ENCODE measurements around the gene OLIG1.

The OLIG1 gene

GRCh38 chr21:33061233-33061632 lies 8.7 kb upstream of the OLIG1 start:
- in situ Hi-C loops (cut with MboI; ENCODE audit: low sequenced_read_pairs): no loop called here

- in situ Hi-C loops (cut with MboI; ENCODE audit: low sequenced_read_pairs): no loop called here
Observed at GRCh38 chr21:33063375-33063883, 6.5 kb upstream of the OLIG1 start.

DNA sequence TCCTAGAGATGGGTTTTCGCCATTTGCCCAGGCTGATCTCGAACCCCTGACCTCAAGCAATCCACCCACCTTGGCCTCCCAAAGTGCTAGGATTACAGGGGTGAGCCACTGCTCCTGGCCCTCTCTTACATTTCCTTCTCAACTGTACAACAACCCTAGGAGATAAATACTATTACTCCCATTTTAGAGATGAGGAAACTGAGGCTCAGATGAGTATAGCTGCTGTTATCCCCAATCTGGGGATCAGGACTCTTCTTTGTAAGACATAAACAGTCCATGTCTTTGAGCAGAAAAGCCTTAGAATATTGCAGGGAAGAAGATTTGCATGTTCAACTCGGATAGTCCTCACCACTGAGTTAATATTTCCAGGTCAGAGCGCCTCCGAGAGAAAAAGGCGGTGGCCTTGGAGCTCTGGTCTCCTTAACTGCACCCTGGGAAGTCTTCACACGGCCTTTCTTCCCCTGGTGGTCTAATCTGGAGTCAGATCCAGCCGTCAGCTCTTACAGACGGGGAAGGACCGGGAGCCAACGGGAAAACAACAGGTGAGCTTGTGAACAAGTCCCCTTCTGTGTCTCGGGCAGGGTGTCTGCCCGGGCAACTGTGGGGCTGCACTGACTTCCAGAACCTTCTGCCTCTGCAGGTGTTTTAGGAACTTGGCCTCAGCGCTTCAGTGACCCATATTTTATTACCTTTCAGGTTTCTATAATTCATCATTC lies 5.9 kb upstream of the OLIG1 start:
- in situ Hi-C loops (cut with MboI; ENCODE audit: low sequenced_read_pairs): no loop called here

- in situ Hi-C loops (cut with MboI; ENCODE audit: low sequenced_read_pairs): no loop called here
Observed at GRCh38 chr21:33064623-33065390, 5.1 kb upstream of the OLIG1 start.

DNA sequence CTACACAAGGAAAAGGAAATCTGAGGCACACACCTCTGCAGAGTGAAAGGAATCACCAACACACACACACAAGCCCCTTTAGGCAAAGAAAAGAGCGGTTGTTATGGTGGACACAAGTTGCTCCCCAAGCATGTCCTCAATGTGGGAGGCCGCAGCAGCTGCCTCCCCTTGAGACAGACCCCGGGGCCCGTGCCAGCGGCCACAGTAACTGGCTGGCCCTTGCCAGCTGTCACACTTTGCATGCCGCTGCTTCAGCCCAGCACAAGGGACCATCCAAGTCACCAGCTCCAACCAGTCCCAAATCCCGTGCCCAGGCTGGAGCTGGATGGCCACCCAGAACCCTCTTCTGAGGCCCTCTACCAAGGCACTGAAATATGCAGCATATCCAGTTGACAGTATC lies 2.9 kb upstream of the OLIG1 start:
- in situ Hi-C loops (cut with MboI; ENCODE audit: low sequenced_read_pairs): no loop called here

DNA sequence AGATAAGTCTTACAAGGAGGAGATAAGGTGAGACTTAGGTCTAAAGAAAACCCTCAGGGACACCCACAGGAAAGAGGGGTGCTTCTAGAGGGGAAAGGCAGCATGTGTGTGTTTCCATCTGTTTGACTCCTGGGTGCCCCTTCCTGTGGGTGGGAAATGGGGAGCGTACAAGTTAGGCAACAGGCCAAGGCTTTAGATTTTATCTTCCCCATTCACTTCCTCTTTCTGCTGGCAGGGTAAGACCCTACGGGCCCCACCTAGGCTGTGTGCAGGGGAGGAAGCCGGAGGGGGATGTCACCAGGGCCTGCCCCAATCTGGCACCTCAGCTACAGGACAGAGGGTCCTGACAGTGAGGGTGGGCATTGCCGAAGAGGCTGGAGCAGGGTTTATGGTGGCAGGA lies 2.5 kb upstream of the OLIG1 start:
- in situ Hi-C loops (cut with MboI; ENCODE audit: low sequenced_read_pairs): no loop called here

GRCh38 chr21:33069243-33069642 lies 698 bp upstream of the OLIG1 start:
- in situ Hi-C loops (cut with MboI; ENCODE audit: low sequenced_read_pairs): no loop called here

DNA sequence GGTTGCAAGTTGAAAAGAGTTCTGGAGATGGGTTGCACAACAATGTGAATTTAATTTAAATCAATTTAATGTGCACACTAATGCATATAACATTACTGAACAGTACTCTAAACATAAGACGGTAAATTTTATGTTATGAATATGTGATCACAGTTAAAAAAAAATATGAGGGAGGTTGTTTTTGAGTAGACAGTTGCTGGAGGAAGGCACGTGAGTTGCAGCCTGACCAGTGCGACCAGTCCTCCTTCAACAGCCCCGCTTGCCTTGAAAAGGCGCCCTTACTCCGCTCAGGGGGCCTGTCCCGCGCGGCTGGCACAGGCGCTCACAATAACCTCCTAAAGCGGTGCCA lies 322 bp upstream of the OLIG1 start:
- in situ Hi-C loops (cut with MboI; ENCODE audit: low sequenced_read_pairs): no loop called here

DNA sequence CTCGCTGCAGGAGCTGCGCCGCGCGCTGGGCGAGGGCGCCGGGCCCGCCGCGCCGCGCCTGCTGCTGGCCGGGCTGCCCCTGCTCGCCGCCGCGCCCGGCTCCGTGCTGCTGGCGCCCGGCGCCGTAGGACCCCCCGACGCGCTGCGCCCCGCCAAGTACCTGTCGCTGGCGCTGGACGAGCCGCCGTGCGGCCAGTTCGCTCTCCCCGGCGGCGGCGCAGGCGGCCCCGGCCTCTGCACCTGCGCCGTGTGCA lies 730 bp downstream of the OLIG1 start:
- in situ Hi-C loops (cut with MboI; ENCODE audit: low sequenced_read_pairs): no loop called here

DNA sequence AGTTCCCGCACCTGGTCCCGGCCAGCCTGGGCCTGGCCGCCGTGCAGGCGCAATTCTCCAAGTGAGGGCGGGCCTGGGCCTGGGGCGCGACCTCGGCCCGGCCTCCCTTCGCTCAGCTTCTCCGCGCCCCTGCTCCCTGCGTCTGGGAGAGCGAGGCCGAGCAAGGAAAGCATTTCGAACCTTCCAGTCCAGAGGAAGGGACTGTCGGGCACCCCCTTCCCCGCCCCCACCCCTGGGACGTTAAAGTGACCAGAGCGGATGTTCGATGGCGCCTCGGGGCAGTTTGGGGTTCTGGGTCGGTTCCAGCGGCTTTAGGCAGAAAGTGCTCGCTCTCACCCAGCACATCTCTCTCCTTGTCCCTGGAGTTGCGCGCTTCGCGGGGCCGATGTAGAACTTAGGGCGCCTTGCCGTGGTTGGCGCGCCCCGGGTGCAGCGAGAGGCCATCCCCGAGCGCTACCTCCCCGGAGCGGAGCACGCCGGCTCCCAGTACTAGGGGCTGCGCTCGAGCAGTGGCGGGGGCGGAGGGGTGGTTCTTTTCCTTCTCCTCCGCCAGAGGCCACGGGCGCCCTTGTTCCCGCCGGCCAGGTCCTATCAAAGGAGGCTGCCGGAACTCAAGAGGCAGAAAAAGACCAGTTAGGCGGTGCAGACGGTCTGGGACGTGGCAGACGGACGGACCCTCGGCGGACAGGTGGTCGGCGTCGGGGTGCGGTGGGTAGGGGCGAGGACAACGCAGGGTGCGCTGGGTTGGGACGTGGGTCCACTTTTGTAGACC lies 1.2 kb downstream of the OLIG1 start:
- in situ Hi-C loops (cut with MboI; ENCODE audit: low sequenced_read_pairs): no loop called here

DNA sequence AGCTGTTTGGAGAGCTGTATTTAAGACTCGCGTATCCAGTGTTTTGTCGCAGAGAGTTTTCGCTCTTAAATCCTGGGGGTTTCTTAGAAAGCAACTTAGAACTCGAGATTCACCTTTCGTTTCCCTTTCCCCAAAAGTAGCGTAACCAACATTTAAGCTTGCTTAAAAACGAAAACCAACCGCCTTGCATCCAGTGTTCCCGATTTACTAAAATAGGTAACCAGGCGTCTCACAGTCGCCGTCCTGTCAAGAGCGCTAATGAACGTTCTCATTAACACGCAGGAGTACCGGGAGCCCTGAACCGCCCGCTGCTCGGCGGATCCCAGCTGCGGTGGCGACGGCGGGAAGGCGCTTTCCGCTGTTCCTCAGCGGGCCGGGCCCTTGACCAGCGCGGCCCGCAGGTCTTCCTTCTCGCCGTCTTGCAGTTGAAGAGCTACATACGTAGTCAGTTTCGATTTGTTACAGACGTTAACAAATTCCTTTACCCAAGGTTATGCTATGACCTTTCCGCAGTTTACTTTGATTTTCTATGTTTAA lies 1.9 kb downstream of the OLIG1 start:
- in situ Hi-C loops (cut with MboI; ENCODE audit: low sequenced_read_pairs): no loop called here

- in situ Hi-C loops (cut with MboI; ENCODE audit: low sequenced_read_pairs): no loop called here
Observed at GRCh38 chr21:33073636-33074035, 3.7 kb downstream of the OLIG1 start.

DNA sequence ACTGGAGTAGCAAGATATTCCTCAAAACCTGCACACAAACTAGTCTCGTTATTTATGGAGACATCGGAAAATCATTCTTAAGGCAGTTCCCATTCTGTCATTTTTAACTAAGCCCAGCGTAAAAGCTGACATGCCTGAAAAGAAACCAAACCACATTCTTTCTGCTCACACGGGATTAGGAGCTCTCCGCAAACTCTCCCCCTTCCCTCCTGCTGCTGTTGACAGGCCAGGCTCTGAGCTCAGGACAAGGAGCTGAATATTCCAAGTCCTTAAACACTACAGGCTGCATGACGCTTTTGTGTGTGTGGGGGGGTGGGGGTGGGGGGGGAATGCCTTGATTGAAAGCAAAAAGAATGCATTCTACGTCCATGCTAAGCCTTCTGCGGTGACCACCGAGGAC lies 5.2 kb downstream of the OLIG1 start:
- in situ Hi-C loops (cut with MboI; ENCODE audit: low sequenced_read_pairs): no loop called here

DNA sequence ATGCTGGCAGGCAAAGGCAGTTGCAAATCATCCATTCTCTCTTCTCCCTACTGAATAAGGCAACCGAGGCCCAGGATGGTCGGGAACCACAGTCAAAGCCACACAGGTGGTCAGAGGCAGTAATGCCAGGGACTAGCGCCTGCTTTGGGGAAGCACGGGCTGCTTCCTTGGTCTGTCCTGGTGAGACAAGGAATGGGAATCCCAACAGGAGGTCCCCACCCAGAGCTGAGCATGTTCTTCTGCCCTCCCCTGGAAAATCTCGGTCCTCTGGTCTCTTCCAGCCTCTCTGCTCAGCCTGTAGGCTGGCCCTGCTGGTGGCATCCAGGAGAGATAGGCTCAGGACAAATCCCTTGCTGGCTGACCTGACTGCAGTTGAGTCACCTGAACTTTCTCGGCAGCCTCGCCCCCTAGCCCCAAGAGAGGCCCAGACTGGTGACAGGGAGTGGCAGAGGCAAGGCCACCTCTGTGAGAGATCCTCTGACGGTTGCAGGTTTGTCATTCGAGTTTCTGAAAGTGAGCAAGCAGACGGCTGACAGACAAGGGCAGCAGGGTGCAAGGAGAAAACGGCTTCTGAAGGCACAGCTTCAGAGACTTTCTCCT lies 5.8 kb downstream of the OLIG1 start:
- in situ Hi-C loops (cut with MboI; ENCODE audit: low sequenced_read_pairs): no loop called here

GRCh38 chr21:33076600-33077329 lies 6.8 kb downstream of the OLIG1 start:
- in situ Hi-C loops (cut with MboI; ENCODE audit: low sequenced_read_pairs): no loop called here

DNA sequence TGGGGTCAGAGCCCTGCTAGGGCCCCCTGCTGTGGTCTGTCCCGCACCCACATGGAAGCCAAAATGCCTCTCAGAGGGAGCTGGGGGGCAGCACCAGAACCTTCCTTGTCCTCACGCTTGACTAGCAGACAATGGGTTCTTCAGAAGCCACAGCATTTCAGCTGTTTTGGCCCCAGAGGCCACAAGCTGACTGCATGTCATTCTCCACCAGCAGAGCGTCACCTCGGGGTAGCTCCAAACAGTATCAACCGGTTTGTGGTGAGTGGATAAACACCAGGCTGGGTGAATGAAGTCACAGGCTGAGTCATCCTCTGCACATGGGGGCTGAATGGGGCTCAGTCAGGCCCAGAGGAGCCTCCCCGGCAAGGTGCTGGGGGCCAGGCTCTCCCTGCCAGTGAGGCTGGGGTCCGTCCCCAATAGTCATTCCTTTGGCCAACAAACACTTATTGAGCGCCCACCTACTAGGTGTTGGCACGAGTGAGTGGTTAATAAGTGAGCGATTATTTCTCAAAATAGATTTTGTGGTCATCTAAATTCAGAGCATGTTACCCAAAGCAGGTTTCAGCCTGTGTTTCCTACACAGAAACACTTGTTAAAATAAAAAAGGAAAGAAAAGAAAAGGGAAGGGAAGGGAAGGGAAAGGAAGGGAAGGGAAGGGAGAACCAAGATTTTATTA lies 9.1 kb downstream of the OLIG1 start:
- in situ Hi-C loops (cut with MboI; ENCODE audit: low sequenced_read_pairs): no loop called here

GRCh38 chr21:33080376-33080775 lies 10.4 kb downstream of the OLIG1 start:
- in situ Hi-C loops (cut with MboI; ENCODE audit: low sequenced_read_pairs): no loop called here

DNA sequence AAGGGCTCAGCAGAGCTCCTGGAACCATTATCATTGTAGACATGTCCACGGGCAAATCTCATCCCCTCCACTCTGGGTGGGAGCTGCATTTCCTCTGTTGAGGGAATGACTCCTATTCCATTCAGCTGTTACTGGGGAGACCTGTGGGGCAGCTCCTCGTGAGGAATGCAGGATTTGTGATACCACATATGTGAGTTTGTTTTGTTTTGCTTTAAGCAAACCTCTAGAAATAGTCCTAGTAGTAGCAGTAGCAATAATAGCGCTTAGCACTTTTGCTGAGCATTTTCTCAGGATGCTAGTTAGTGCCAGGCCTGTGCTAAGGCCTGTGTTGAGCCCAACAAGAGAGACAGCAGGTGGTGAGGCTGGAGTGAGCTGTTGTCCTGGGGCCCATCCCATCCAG lies 10.8 kb downstream of the OLIG1 start:
- in situ Hi-C loops (cut with MboI; ENCODE audit: low sequenced_read_pairs): no loop called here

DNA sequence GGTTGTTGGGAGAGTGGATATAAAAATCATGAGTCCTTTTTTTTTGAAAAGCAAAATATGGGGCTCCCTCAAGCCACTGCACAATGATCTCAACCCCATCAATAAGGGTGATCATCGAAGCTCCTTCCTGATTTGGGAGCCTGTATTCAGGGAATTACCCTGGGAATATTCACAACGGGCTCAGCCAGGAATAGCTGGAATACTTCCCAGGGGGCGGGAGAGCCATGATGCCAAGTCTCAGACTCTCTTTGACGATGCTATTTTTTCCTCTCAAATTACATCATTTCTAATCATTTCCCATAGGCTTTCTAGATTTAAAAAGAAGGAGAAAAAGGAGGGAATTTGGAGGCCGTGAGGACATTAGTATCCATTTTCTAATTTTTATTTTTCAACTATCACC lies 18.4 kb downstream of the OLIG1 start:
- in situ Hi-C loops (cut with MboI; ENCODE audit: low sequenced_read_pairs): no loop called here
